B cell (primary cell): ENCODE results near the gene ITPRIPL2. TPM values are rescaled to one million over a fixed set of nuclear protein-coding genes. Genes with fewer than 3 reads are reported as not detected.
A peak's percentile ranks its signal among the peaks of the same experiment; 100 is the strongest.

Source experiments
- ATAC-seq: fragments of 200-7000 bp; cut with Tn5 transposase; one replicate; pipeline ENCODE4 v1.10.0; 2021; ENCODE audit warnings: low read depth, mild to moderate bottlenecking, moderate number of reproducible peaks, moderate library complexity
- CTCF ChIA-PET: fragments of 350-600 bp; sonication (Branson Sonifier 250); formaldehyde crosslinking; loops from one replicate; lab custom pipeline; 2021; ENCODE audit warnings: antibody characterized with exemption, inconsistent platforms; lab: Charles Lee
- POLR2A ChIA-PET: fragments of 350-600 bp; sonication (Branson Sonifier 250); formaldehyde crosslinking; loops from one replicate; lab custom pipeline; 2021; ENCODE audit warnings: antibody characterized with exemption; lab: Charles Lee
- DNase-seq: peaks from one replicate; pipeline ENCODE4 v3.0.0; 2013
- H2AFZ ChIP-seq: 2 replicates; pipeline ENCODE4 v1.6.1; 2012; ENCODE audit warnings: mild to moderate bottlenecking, low read depth, low read length; ENCODE audit not compliant: insufficient read depth, poor library complexity, severe bottlenecking
- H3K27ac ChIP-seq, 2 donors: 1 replicate in 1 of 2; 2 replicates in 1 of 2; pipeline ENCODE4 v1.5.1; 2012 to 2013; ENCODE audit warnings: low read length in 2 of 2, mild to moderate bottlenecking in 2 of 2, moderate library complexity in 1 of 2
- H3K27me3 ChIP-seq, 4 experiments: fragments of 200-600 bp in 1 of 4; sonication (generic) in 1 of 4; replicated peaks in 1 of 4; 1 replicate in 2 of 4; 2 replicates in 2 of 4; pipeline versions ENCODE4 v1.6.1 to v1.7.0; 2013 to 2016; ENCODE audit warnings: low read length in 3 of 4, mild to moderate bottlenecking in 2 of 4, mixed read lengths in 1 of 4, moderate library complexity in 1 of 4; ENCODE audit not compliant: insufficient read depth in 4 of 4, control insufficient read depth in 3 of 4; ENCODE audit errors: control extremely low read depth in 1 of 4
- H3K36me3 ChIP-seq, 2 experiments: replicated peaks in 1 of 2; 1 replicate in 1 of 2; 2 replicates in 1 of 2; pipeline versions ENCODE4 v1.6.1 to v1.7.1; 2013; ENCODE audit warnings: low read length in 1 of 2; ENCODE audit not compliant: insufficient read depth in 2 of 2, control insufficient read depth in 1 of 2; ENCODE audit errors: control extremely low read depth in 1 of 2, extremely low read depth in 1 of 2
- H3K4me1 ChIP-seq, 2 donors: fragments of 200-600 bp in 1 of 2; sonication (generic) in 1 of 2; 1 replicate in 1 of 2; 2 replicates in 1 of 2; pipeline versions ENCODE4 v1.5.1 to v1.6.1; 2013 to 2017; ENCODE audit warnings: low read length in 2 of 2; ENCODE audit not compliant: control insufficient read depth in 2 of 2, insufficient read depth in 2 of 2
- H3K4me2 ChIP-seq: replicated peaks from 2 replicates; pipeline ENCODE3; 2012; ENCODE audit warnings: mild to moderate bottlenecking, low read depth, low read length; ENCODE audit not compliant: poor library complexity, severe bottlenecking
- H3K4me3 ChIP-seq, 5 experiments: fragments of 200-600 bp in 1 of 5; sonication (generic) in 1 of 5; 1 replicate in 3 of 5; 2 replicates in 2 of 5; pipeline versions ENCODE4 v1.5.1 to v1.7.0; 2011 to 2016; ENCODE audit warnings: low read length in 4 of 5, mild to moderate bottlenecking in 4 of 5, low read depth in 2 of 5, control low read depth in 1 of 5, moderate library complexity in 1 of 5; ENCODE audit not compliant: insufficient read depth in 1 of 5; ENCODE audit errors: control extremely low read depth in 1 of 5, extremely low read depth in 1 of 5
- H3K79me2 ChIP-seq: fragments of 200-600 bp; sonication (generic); one replicate; pipeline ENCODE4 v1.6.0; 2016; ENCODE audit warnings: low read length; ENCODE audit not compliant: control insufficient read depth, insufficient read depth
- H3K9ac ChIP-seq: fragments of 200-600 bp; sonication (generic); 2 replicates; pipeline ENCODE4 v1.6.1; 2017; ENCODE audit warnings: mild to moderate bottlenecking, low read length, moderate library complexity
- H3K9me3 ChIP-seq, 3 donors: one replicate each; pipeline versions ENCODE4 v1.6.1 to v1.7.1; 2013; ENCODE audit warnings: low read length in 2 of 3; ENCODE audit not compliant: control insufficient read depth in 2 of 3, insufficient read depth in 1 of 3; ENCODE audit errors: control extremely low read depth in 1 of 3
- H4K20me1 ChIP-seq: 2 replicates; pipeline ENCODE4 v1.6.0; 2012; ENCODE audit warnings: mild to moderate bottlenecking, low read length; ENCODE audit not compliant: insufficient read depth, control insufficient read depth, poor library complexity, severe bottlenecking
- H3K27ac Mint-ChIP-seq: one replicate; pipeline ENCODE4 v1.8.0; 2021; ENCODE audit warnings: mixed read lengths
- H3K27me3 Mint-ChIP-seq: one replicate; pipeline ENCODE4 v1.8.0; 2021; ENCODE audit warnings: mixed read lengths
- H3K4me1 Mint-ChIP-seq: one replicate; pipeline ENCODE4 v1.8.0; 2021; ENCODE audit warnings: mixed read lengths
- H3K4me3 Mint-ChIP-seq: one replicate; pipeline ENCODE4 v1.8.0; 2021; ENCODE audit warnings: mixed read lengths
- H3K9me3 Mint-ChIP-seq: one replicate; pipeline ENCODE4 v1.8.0; 2022; ENCODE audit warnings: mixed read lengths; ENCODE audit not compliant: insufficient read depth
- CTCF ChIP-seq: fragments of 200-600 bp; IDR thresholded peaks from one replicate; pipeline ENCODE4 v1.8.0; 2022; ENCODE audit warnings: antibody characterized with exemption, mild to moderate bottlenecking
- EZH2 ChIP-seq: IDR thresholded peaks from 2 replicates; pipeline ENCODE4 v1.6.1; 2012; ENCODE audit warnings: borderline replicate concordance, low read depth, mild to moderate bottlenecking, moderate library complexity, low read length; ENCODE audit not compliant: insufficient read depth, poor library complexity, severe bottlenecking
- WGBS: methylation state at CpG from one replicate; pipeline ENCODE4 v1.1.5; 2013; ENCODE audit warnings: missing lambda C conversion rate; ENCODE audit not compliant: insufficient coverage; 5-methylcytosine and 5-hydroxymethylcytosine counted together
- intact Hi-C: fragments of 100-400 bp; cut with micrococcal nuclease; formaldehyde crosslinking; loops from one replicate; pipeline ENCODE4 v1.10.0; 2022
- polyA plus RNA-seq: library from polyadenylated mRNA; depleted of rRNA; stranded (reverse); fragments of >200 nt; gene quantifications from 2 replicates; pipeline ENCODE4 v1.2.3, GENCODE V29; 2012
- total RNA-seq, 2 donors: library from RNA; stranded (reverse); fragments of 120-200 nt in 1 of 2; gene quantifications; 1 replicate in 1 of 2; 2 replicates in 1 of 2; pipeline versions ENCODE4 v1.2.3 to v1.2.4, GENCODE V29; 2013 to 2022

Gene ITPRIPL2
- total and polyA plus RNA-seq, 2 donors (not counting 1 experiment from before 2014, with no cell fraction given): 1.1 to 15.4 TPM

- intact Hi-C loops: loop anchor here (1.0 to 5.0 kb wide), 4 partner anchors 42 to 335 kb away; partner anchors contain the start of gene COQ7
- H3K9me3 ChIP-seq: peaks cover 0 to 5% (median 0%) of the 10 kb centered on the region in 3 donors
- no peaks in the 10 kb centered on the region for H4K20me1 ChIP-seq
- peak; percentile 85 for DNase-seq
- H3K36me3 ChIP-seq: no peaks in the 10 kb centered on the region
- ChIA-PET CTCF (interaction anchor here (1.0 to 1.7 kb wide), 3 partner anchors 48 to 334 kb away, joined by 3 to 5 read pairs (median 3); no protein-coding TSS in a partner anchor), POLR2A (interaction anchor here (0.6 kb wide), 1 partner anchor 39 kb away, joined by 3 read pairs; no protein-coding TSS in a partner anchor)
- H3K27ac Mint-ChIP-seq: peak within 1 kb of the TSS; percentile 81
- 1% methylated on average over 59 of the region's 63 CpGs for WGBS
- peaks cover 30% of the 10 kb centered on the region for H3K4me1 Mint-ChIP-seq
- H3K4me3 ChIP-seq: peak within 1 kb of the TSS in 4 of 5 experiments; percentile 50 to 69 (median 59)
- H3K4me3 Mint-ChIP-seq: peak within 1 kb of the TSS; percentile 85
- peak within 1 kb of the TSS; percentile 72 for H2AFZ ChIP-seq
- H3K27me3 ChIP-seq: peaks cover 0 to 16% (median 0%) of the 10 kb centered on the region in 4 experiments
- peaks cover 11% of the 10 kb centered on the region for H3K27me3 Mint-ChIP-seq
- H3K9me3 Mint-ChIP-seq: peaks cover 5% of the 10 kb centered on the region
- H3K27ac ChIP-seq: peak within 1 kb of the TSS in 1 of 2 donors; percentile 3
- H3K4me2 ChIP-seq: peak within 1 kb of the TSS; percentile 90
- peak within 1 kb of the TSS; percentile 57 for H3K9ac ChIP-seq
- TF ChIP-seq CTCF (peak; percentile 82), EZH2 (no peak)
- ATAC-seq: peak; percentile 88
- H3K4me1 ChIP-seq: peaks cover 11 to 28% of the 10 kb centered on the region in 2 donors
- H3K79me2 ChIP-seq: no peaks in the 10 kb centered on the region
Observed at GRCh38 chr16:19167710-19168370, 54.1 kb downstream of the ITPRIPL2 start, which contains the start of gene SYT17. TSS of gene SYT17 (plus strand) at chr16:19168240. CDS start at chr16:19168647, 407 bp downstream.
